GM13976 (cell line): ENCODE results near the gene DNAJC21.

Experiments
- DNase-seq: peaks from one replicate; pipeline ENCODE4 v3.0.0; 2012; ENCODE audit warnings: low spot score
- CTCF ChIP-seq: IDR thresholded peaks from 2 replicates; pipeline ENCODE4 v1.5.1; 2012; ENCODE audit warnings: borderline replicate concordance, mild to moderate bottlenecking; ENCODE audit not compliant: insufficient read depth; ENCODE audit errors: extremely low read depth, missing control alignments, control extremely low read depth
- in situ Hi-C: fragments of 300-500 bp; cut with MboI; formaldehyde crosslinking; loops from one replicate; pipeline ENCODE4 v1.12.0; 2022; ENCODE audit warnings: low sequenced_read_pairs, mixed read lengths, inconsistent platforms; ENCODE audit not compliant: unreplicated experiment

Gene DNAJC21

GRCh38 chr5:34993951-34994350 lies 64.6 kb downstream of the DNAJC21 start:
- in situ Hi-C loops: no loop called here
- no peak for TF ChIP-seq CTCF
- no peak for DNase-seq

- DNase-seq: no peak
- in situ Hi-C loops: no loop called here
- no peak for TF ChIP-seq CTCF
Measured at GRCh38 chr5:34996261-34996660, 66.9 kb downstream of the DNAJC21 start.

- in situ Hi-C loops: no loop called here
- no peak for DNase-seq
- TF ChIP-seq CTCF: no peak
Measured at GRCh38 chr5:34998058-34998789, 68.9 kb downstream of the DNAJC21 start.

GRCh38 chr5:35001842-35002241 lies 72.5 kb downstream of the DNAJC21 start:
- TF ChIP-seq CTCF: no peak
- in situ Hi-C loops: loop anchor here (25.0 kb wide), 1 partner anchor 515 kb away; no protein-coding TSS in a partner anchor
- DNase-seq: no peak

GRCh38 chr5:35002459-35002858 lies 73.1 kb downstream of the DNAJC21 start:
- in situ Hi-C loops: loop anchor here (25.0 kb wide), 1 partner anchor 515 kb away; no protein-coding TSS in a partner anchor
- TF ChIP-seq CTCF: no peak
- no peak for DNase-seq

- in situ Hi-C loops: loop anchor here (25.0 kb wide), 1 partner anchor 516 kb away; no protein-coding TSS in a partner anchor
- peak; percentile 79 for DNase-seq
- peak; percentile 78 for TF ChIP-seq CTCF
Measured at GRCh38 chr5:35003018-35003957, 73.9 kb downstream of the DNAJC21 start.
